Keratinocyte (primary cell): ENCODE data around the gene PPP1R26. TPM values are rescaled to one million over a fixed set of nuclear protein-coding genes. Genes with fewer than 3 reads are reported as not detected.

Source experiments
- DNase-seq: peaks from one replicate; pipeline ENCODE4 v3.0.0-alpha.2; 2011; ENCODE audit warnings: low read depth, missing footprints, low spot score
- FAIRE-seq: peaks from 2 replicates; lab custom pipeline; 2011; peaks lifted over from hg19 to GRCh38; lab: Jason Lieb, UNC
- H2AFZ ChIP-seq: 2 replicates; pipeline ENCODE4 v1.6.0; 2012; ENCODE audit warnings: low read length, control low read depth, inconsistent platforms; ENCODE audit not compliant: control insufficient read depth
- H3K27ac ChIP-seq: 2 replicates; pipeline ENCODE4 v1.5.1; 2011; ENCODE audit warnings: low read length; ENCODE audit not compliant: control insufficient read depth, insufficient read depth
- H3K27me3 ChIP-seq: 3 replicates; pipeline ENCODE4 v1.6.0; 2011; ENCODE audit warnings: low read length; ENCODE audit not compliant: control insufficient read depth, insufficient read depth; ENCODE audit errors: extremely low read depth
- H3K36me3 ChIP-seq, 2 experiments: 2 replicates in 1 of 2; 3 replicates in 1 of 2; pipeline ENCODE4 v1.5.1; 2011; ENCODE audit warnings: low read length in 2 of 2, mild to moderate bottlenecking in 1 of 2; ENCODE audit not compliant: control insufficient read depth in 2 of 2, insufficient read depth in 2 of 2; ENCODE audit errors: extremely low read depth in 1 of 2
- H3K4me1 ChIP-seq: 3 replicates; pipeline ENCODE4 v1.5.1; 2011; ENCODE audit warnings: low read length; ENCODE audit not compliant: control insufficient read depth, insufficient read depth; ENCODE audit errors: extremely low read depth
- H3K4me2 ChIP-seq: 3 replicates; pipeline ENCODE4 v1.6.0; 2011; ENCODE audit warnings: low read depth, low read length; ENCODE audit not compliant: control insufficient read depth, insufficient read depth; ENCODE audit errors: extremely low read depth
- H3K4me3 ChIP-seq, 3 experiments: fragments of 200-600 bp in 1 of 3; sonication (generic) in 1 of 3; 2 replicates in 2 of 3; 3 replicates in 1 of 3; pipeline ENCODE4 v1.5.1; 2011 to 2016; ENCODE audit warnings: low read length in 3 of 3, mild to moderate bottlenecking in 3 of 3, control low read depth in 2 of 3, inconsistent platforms in 1 of 3, low read depth in 1 of 3, mixed read lengths in 1 of 3, mixed run types in 1 of 3, moderate library complexity in 1 of 3; ENCODE audit not compliant: control insufficient read depth in 2 of 3, insufficient read depth in 2 of 3; ENCODE audit errors: extremely low read depth in 1 of 3
- H3K79me2 ChIP-seq: 2 replicates; pipeline ENCODE4 v1.6.0; 2012; ENCODE audit warnings: low read length; ENCODE audit not compliant: control insufficient read depth, insufficient read depth
- H3K9ac ChIP-seq: 3 replicates; pipeline ENCODE4 v1.6.0; 2011; ENCODE audit warnings: low read length; ENCODE audit not compliant: control insufficient read depth, insufficient read depth; ENCODE audit errors: extremely low read depth
- H3K9me1 ChIP-seq: 3 replicates; pipeline ENCODE4 v1.6.0; 2011; ENCODE audit warnings: low read length; ENCODE audit not compliant: control insufficient read depth, insufficient read depth; ENCODE audit errors: extremely low read depth
- H3K9me3 ChIP-seq: 2 replicates; pipeline ENCODE4 v1.5.1; 2012; ENCODE audit warnings: low read depth, low read length; ENCODE audit not compliant: control insufficient read depth
- H4K20me1 ChIP-seq: 3 replicates; pipeline ENCODE4 v1.6.0; 2011; ENCODE audit warnings: low read length; ENCODE audit not compliant: control insufficient read depth, insufficient read depth; ENCODE audit errors: extremely low read depth
- EZH2 ChIP-seq: IDR thresholded peaks from one replicate; pipeline ENCODE4 v1.6.1; 2012; ENCODE audit warnings: inconsistent platforms, mild to moderate bottlenecking, low read length, moderate library complexity
- dilution Hi-C: fragments of 300-500 bp; cut with MboI; formaldehyde crosslinking; loops from one replicate; pipeline ENCODE4 v1.7.0; 2020; ENCODE audit warnings: low sequenced_read_pairs; ENCODE audit not compliant: extremely low pct_ligation_motif_present
- polyA plus RNA-seq, 5 experiments: library from polyadenylated mRNA; depleted of rRNA in 3 of 5; stranded (reverse) in 3 of 5; stranded (forward) in 1 of 5; unstranded in 1 of 5; fragments of >200 nt; gene quantifications; 1 replicate in 1 of 5; 2 replicates in 3 of 5; 3 replicates in 1 of 5; pipeline versions ENCODE4 v1.2.1 to v1.2.3, GENCODE V29; 2011 to 2012; ENCODE audit warnings: missing spikeins in 2 of 5, low read depth in 1 of 5, low replicate concordance in 1 of 5
- TF ChIP-seq, protein P1 (sequence below), 3 experiments: IDR thresholded peaks in 1 of 3; conservative IDR thresholded peaks in 1 of 3; optimal IDR thresholded peaks in 1 of 3; 2 replicates in 2 of 3; 3 replicates in 1 of 3; pipeline versions ENCODE3 to v1.5.1; 2011; ENCODE audit warnings: low read length in 3 of 3, mild to moderate bottlenecking in 3 of 3, moderate library complexity in 2 of 3, control low read depth in 1 of 3, inconsistent platforms in 1 of 3; ENCODE audit not compliant: insufficient read depth in 2 of 3; ENCODE audit errors: extremely low read depth in 1 of 3

Gene PPP1R26
- polyA plus RNA-seq, 1 donor (not counting 4 experiments of a cell fraction or from before 2014, with no cell fraction given), result 4.3 TPM

DNA sequence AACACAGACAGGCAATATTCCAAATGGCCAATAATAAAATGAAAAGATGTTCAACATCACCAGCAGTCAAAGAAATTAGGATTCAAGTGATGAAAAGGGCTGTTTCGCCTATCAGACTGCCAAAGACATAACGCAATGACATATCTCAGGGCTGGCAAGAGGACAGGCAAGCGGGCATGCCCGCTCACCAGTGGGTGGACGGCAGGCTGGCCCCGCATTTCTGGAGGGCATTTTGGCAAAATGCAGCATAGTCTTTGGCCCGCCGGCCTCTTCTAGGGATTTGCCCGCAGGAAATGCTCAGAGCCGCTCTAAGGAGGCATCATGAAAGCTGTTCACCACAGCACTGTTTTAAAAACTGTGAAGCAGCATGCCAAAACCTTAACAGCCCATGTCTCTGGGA, 1.4 kb upstream of the PPP1R26 start:
- dilution Hi-C loops, result no loop called here
- no peak for DNase-seq
- Histone ChIP-seq H3K79me2 (peaks cover 4% of the 10 kb centered on the region), H4K20me1 (no peaks in the 10 kb centered on the region), H3K4me1 (peaks cover 7% of the 10 kb centered on the region), H3K27me3 (no peaks in the 10 kb centered on the region), H3K9me1 (no peaks in the 10 kb centered on the region), H3K36me3 (no peaks in the 10 kb centered on the region), H3K27ac (no peak overlapping the region), H2AFZ (no peak overlapping the region), H3K4me2 (no peak overlapping the region), H3K9ac (no peak overlapping the region), H3K4me3 (no peak overlapping the region), H3K9me3 (no peaks in the 10 kb centered on the region)
- FAIRE-seq, result no peak
- TF ChIP-seq EZH2, result no peak
- TF ChIP-seq, protein P1, sequence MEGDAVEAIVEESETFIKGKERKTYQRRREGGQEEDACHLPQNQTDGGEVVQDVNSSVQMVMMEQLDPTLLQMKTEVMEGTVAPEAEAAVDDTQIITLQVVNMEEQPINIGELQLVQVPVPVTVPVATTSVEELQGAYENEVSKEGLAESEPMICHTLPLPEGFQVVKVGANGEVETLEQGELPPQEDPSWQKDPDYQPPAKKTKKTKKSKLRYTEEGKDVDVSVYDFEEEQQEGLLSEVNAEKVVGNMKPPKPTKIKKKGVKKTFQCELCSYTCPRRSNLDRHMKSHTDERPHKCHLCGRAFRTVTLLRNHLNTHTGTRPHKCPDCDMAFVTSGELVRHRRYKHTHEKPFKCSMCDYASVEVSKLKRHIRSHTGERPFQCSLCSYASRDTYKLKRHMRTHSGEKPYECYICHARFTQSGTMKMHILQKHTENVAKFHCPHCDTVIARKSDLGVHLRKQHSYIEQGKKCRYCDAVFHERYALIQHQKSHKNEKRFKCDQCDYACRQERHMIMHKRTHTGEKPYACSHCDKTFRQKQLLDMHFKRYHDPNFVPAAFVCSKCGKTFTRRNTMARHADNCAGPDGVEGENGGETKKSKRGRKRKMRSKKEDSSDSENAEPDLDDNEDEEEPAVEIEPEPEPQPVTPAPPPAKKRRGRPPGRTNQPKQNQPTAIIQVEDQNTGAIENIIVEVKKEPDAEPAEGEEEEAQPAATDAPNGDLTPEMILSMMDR (optimal IDR thresholded peaks at IDR 0.05 in 1 of 3, IDR thresholded peaks at IDR 0.05 in 1 of 3, conservative IDR thresholded peaks at IDR 0.05 in 1 of 3; ENCODE audit: extremely low read depth in 1 of 3, insufficient read depth in 2 of 3, low read length in 3 of 3), result no peak

DNA sequence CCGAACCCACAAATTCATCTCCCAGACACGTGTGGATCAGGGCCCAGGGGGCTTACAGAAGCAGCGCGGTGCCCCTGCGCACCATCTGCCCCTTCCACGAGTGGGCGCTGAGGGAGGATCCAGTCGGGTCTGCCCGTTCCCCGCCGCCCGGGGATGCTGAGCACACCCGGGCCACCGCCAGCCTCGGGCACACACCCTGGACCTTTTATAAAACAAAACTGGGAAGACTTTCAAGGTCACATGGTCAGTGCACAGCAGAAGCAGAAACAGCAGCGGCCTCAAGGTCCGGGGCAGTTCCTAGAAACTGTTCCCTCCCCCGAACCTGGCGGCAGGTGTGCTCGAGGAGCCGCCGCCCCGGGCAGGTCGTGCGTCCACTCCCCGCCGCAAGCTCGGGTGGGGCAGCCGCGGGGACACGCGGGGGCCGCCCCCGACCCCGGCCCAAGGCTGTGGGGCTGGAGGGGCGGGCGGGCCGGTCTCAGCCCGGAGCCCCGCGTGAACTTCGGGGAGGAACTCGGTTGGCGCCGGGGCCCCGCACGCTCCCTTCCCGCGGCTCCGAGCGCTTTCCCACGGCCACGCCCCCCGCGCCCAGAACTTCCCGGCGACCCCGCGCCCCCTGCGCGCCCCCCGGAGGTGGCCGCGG, 633 bp upstream of the PPP1R26 start:
- Histone ChIP-seq H4K20me1 (no peaks in the 10 kb centered on the region), H3K27me3 (no peaks in the 10 kb centered on the region), H2AFZ (no peak overlapping the region), H3K4me1 (peaks cover 7% of the 10 kb centered on the region), H3K9me1 (no peaks in the 10 kb centered on the region), H3K27ac (no peak overlapping the region), H3K4me3 (peak overlapping the region; percentile 32 to 51 (median 49)), H3K79me2 (peaks cover 4% of the 10 kb centered on the region), H3K36me3 (peaks cover 0 to 4% of the 10 kb centered on the region in 2 experiments), H3K4me2 (peak overlapping the region; percentile 58), H3K9me3 (no peaks in the 10 kb centered on the region), H3K9ac (peak overlapping the region; percentile 33)
- TF ChIP-seq, protein P1 (optimal IDR thresholded peaks at IDR 0.05 in 1 of 3, IDR thresholded peaks at IDR 0.05 in 1 of 3, conservative IDR thresholded peaks at IDR 0.05 in 1 of 3; ENCODE audit: extremely low read depth in 1 of 3, insufficient read depth in 2 of 3, low read length in 3 of 3), result peak; percentile 20 to 46 (median 22)
- no peak for TF ChIP-seq EZH2
- no peak for FAIRE-seq
- DNase-seq, result no peak
- dilution Hi-C loops, result no loop called here
